Stimulated activated CD4-positive, alpha-beta T cell treated with anti-CD3 and anti-CD28 coated beads, Interleukin-15, amount 100 ng/mL, for 48 hours (primary cell): ENCODE data around the gene IREB2.
"Not testable (repeated sequence)": the region's sequence is repeated elsewhere in the genome, so short reads cannot be mapped to it uniquely, and the experiment has no call there.

Experiments
- DNase-seq, 2 donors: peaks; one replicate each; pipeline ENCODE4 v3.0.0-alpha.2; 2020; ENCODE audit warnings: low read depth in 2 of 2

The IREB2 gene

GRCh38 chr15:78434711-78435110 lies 3.3 kb upstream of the IREB2 start:
- not testable (repeated sequence) for DNase-seq

GRCh38 chr15:78437107-78437761 lies 782 bp upstream of the IREB2 start:
- no peak for DNase-seq

GRCh38 chr15:78438619-78439285 lies 736 bp downstream of the IREB2 start:
- DNase-seq: no peak

- DNase-seq: no peak
Measured at GRCh38 chr15:78440375-78441373, 2.7 kb downstream of the IREB2 start.

- no peak for DNase-seq
Measured at GRCh38 chr15:78444255-78444654, 6.2 kb downstream of the IREB2 start.

GRCh38 chr15:78445875-78446274 lies 7.9 kb downstream of the IREB2 start:
- no peak for DNase-seq

- DNase-seq: no peak
Measured at GRCh38 chr15:78446551-78446950, 8.5 kb downstream of the IREB2 start.

- DNase-seq: no peak
Measured at GRCh38 chr15:78448441-78449219, 10.6 kb downstream of the IREB2 start.

GRCh38 chr15:78449220-78449999 lies 11.4 kb downstream of the IREB2 start:
- DNase-seq: no peak

- DNase-seq: no peak
Measured at GRCh38 chr15:78450285-78450858, 12.4 kb downstream of the IREB2 start.

GRCh38 chr15:78452485-78452884 lies 14.5 kb downstream of the IREB2 start:
- DNase-seq: no peak

- DNase-seq: no peak
Measured at GRCh38 chr15:78453447-78453846, 15.4 kb downstream of the IREB2 start.

GRCh38 chr15:78454992-78455391 lies 17.0 kb downstream of the IREB2 start:
- DNase-seq: no peak

GRCh38 chr15:78455749-78456148 lies 17.7 kb downstream of the IREB2 start:
- DNase-seq: no peak

GRCh38 chr15:78456426-78456825 lies 18.4 kb downstream of the IREB2 start:
- DNase-seq: no peak

GRCh38 chr15:78457101-78457500 lies 19.1 kb downstream of the IREB2 start:
- DNase-seq: no peak

GRCh38 chr15:78460737-78461136 lies 22.7 kb downstream of the IREB2 start:
- no peak for DNase-seq

- DNase-seq: no peak
Measured at GRCh38 chr15:78461171-78461888, 23.3 kb downstream of the IREB2 start.

- no peak for DNase-seq
Measured at GRCh38 chr15:78469031-78469430, 31.0 kb downstream of the IREB2 start.

GRCh38 chr15:78477295-78477694 lies 39.3 kb downstream of the IREB2 start:
- no peak for DNase-seq
